T-helper 17 cell (primary cell): ENCODE results near the gene CCDC9B. TPM values are rescaled to one million over a fixed set of nuclear protein-coding genes. Genes with fewer than 3 reads are reported as not detected.

ENCODE experiments used
- total RNA-seq, 4 donors: library from RNA in 2 of 4; stranded (reverse) in 2 of 4; gene quantifications; one replicate each; pipeline ENCODE4 v1.2.3 and lab custom pipeline; 2022 to 2026

CCDC9B gene
- total RNA-seq, 2 donors from 2014 or later = 4.1 to 5.3 TPM

Other genes starting within 250 kb of the CCDC9B start
- gene BMF, start 232.1 kb downstream of the CCDC9B start, total RNA-seq = 10 to 100 TPM in 1 of 2 donors, 1 to 10 TPM in 1; 8.0 to 13.4 TPM
- gene BUB1B, start 179.9 kb downstream of the CCDC9B start, total RNA-seq = 1 to 10 TPM; 1.1 to 3.4 TPM
- gene PAK6, start 101.9 kb downstream of the CCDC9B start, total RNA-seq = not detected
- under 1 TPM in 1 of 2 donors, not detected in 1; 0.42 TPM for gene ANKRD63, start 57.9 kb downstream of the CCDC9B start, total RNA-seq
- gene PLCB2, start 33.0 kb downstream of the CCDC9B start, total RNA-seq = 100 to 1,000 TPM; 228 to 238 TPM
- 10 to 100 TPM in 1 of 2 donors, 1 to 10 TPM in 1; 9.2 to 48.3 TPM for gene INAFM2, start 17.2 kb downstream of the CCDC9B start, total RNA-seq
- gene PHGR1, start 10.1 kb upstream of the CCDC9B start, total RNA-seq = not detected
- gene DISP2, start 17.3 kb upstream of the CCDC9B start, total RNA-seq = under 1 TPM; 0.02 to 0.03 TPM
- 1 to 10 TPM; 2.2 to 4.9 TPM for gene KNSTRN, start 41.8 kb upstream of the CCDC9B start, total RNA-seq
- 10 to 100 TPM; 30.1 to 37.0 TPM for gene IVD, start 64.9 kb upstream of the CCDC9B start, total RNA-seq
- gene BAHD1, start 100.0 kb upstream of the CCDC9B start, total RNA-seq = 10 to 100 TPM; 30.2 to 32.1 TPM
- 1 to 10 TPM; 4.4 to 7.5 TPM for gene CHST14, start 130.0 kb upstream of the CCDC9B start, total RNA-seq
- gene CCDC32, start 224.1 kb upstream of the CCDC9B start, total RNA-seq = 10 to 100 TPM; 20.9 to 28.5 TPM
- gene RPUSD2, start 228.4 kb upstream of the CCDC9B start, total RNA-seq = 10 to 100 TPM in 1 of 2 donors, 1 to 10 TPM in 1; 9.1 to 15.1 TPM